ENCODE measurements around the gene PEPD.

The PEPD gene

GRCh38 chr19:33471111-33471996 lies 50.2 kb downstream of the PEPD start:
- DNase-seq, result no peak

GRCh38 chr19:33470686-33471085 lies 50.9 kb downstream of the PEPD start:
- no peak for DNase-seq

- DNase-seq, result no peak
Measured at GRCh38 chr19:33470040-33470330, 51.6 kb downstream of the PEPD start.

GRCh38 chr19:33469171-33470039 lies 52.2 kb downstream of the PEPD start:
- DNase-seq, result no peak

- no peak for DNase-seq
Measured at GRCh38 chr19:33468361-33469170, 53.0 kb downstream of the PEPD start.

- DNase-seq, result no peak
Measured at GRCh38 chr19:33467851-33468250, 53.7 kb downstream of the PEPD start.

GRCh38 chr19:33465834-33466233 lies 55.8 kb downstream of the PEPD start:
- DNase-seq, result no peak

GRCh38 chr19:33465371-33465770 lies 56.2 kb downstream of the PEPD start:
- no peak for DNase-seq

- no peak for DNase-seq
Measured at GRCh38 chr19:33464733-33465115, 56.9 kb downstream of the PEPD start.

GRCh38 chr19:33464010-33464732 lies 57.4 kb downstream of the PEPD start:
- DNase-seq, result no peak

- DNase-seq, result no peak
Measured at GRCh38 chr19:33463199-33463598, 58.4 kb downstream of the PEPD start.

- no peak for DNase-seq
Measured at GRCh38 chr19:33462112-33462791, 59.3 kb downstream of the PEPD start.

- DNase-seq, result no peak
Measured at GRCh38 chr19:33461256-33462111, 60.1 kb downstream of the PEPD start.

GRCh38 chr19:33460221-33460908 lies 61.2 kb downstream of the PEPD start:
- DNase-seq, result no peak

- no peak for DNase-seq
Measured at GRCh38 chr19:33459222-33460090, 62.1 kb downstream of the PEPD start.

- no peak for DNase-seq
Measured at GRCh38 chr19:33458807-33459206, 62.8 kb downstream of the PEPD start.

GRCh38 chr19:33458171-33458633 lies 63.4 kb downstream of the PEPD start:
- no peak for DNase-seq

- no peak for DNase-seq
Measured at GRCh38 chr19:33456845-33457220, 64.8 kb downstream of the PEPD start.

Data from CD4-positive, alpha-beta T cell treated with Interleukin-17A for 4 hours (primary cell).